Spleen (tissue), 11 donors: ENCODE data around the gene SLC46A2. TPM values are rescaled to one million over a fixed set of nuclear protein-coding genes. Genes with fewer than 3 reads are reported as not detected.

ENCODE experiments used
- DNase-seq: peaks from one replicate; pipeline ENCODE4 v3.0.0-alpha.2; 2020
- H3K27ac ChIP-seq, 8 donors: fragments of 200-600 bp; sonication (generic) in 7 of 8; 1 replicate in 4 of 8; 2 replicates in 4 of 8; pipeline versions ENCODE4 v1.5.0 to v1.8.0; 2016 to 2021; ENCODE audit warnings: inconsistent platforms in 4 of 8, mild to moderate bottlenecking in 4 of 8, moderate library complexity in 1 of 8
- H3K27me3 ChIP-seq, 7 donors: fragments of 200-600 bp; sonication (generic) in 6 of 7; replicated peaks in 1 of 7; 1 replicate in 4 of 7; 2 replicates in 3 of 7; pipeline versions ENCODE4 v1.5.0 to v1.8.0; 2016 to 2021; ENCODE audit warnings: inconsistent platforms in 3 of 7, mild to moderate bottlenecking in 1 of 7
- H3K36me3 ChIP-seq, 6 donors: fragments of 200-600 bp; sonication (generic) in 5 of 6; 1 replicate in 4 of 6; 2 replicates in 2 of 6; pipeline versions ENCODE4 v1.5.0 to v1.8.0; 2016 to 2021; ENCODE audit warnings: inconsistent platforms in 2 of 6
- H3K4me1 ChIP-seq, 6 donors: fragments of 200-600 bp; sonication (generic) in 5 of 6; 1 replicate in 3 of 6; 2 replicates in 3 of 6; pipeline versions ENCODE4 v1.5.0 to v1.8.0; 2016 to 2021; ENCODE audit warnings: inconsistent platforms in 3 of 6
- H3K4me3 ChIP-seq, 8 donors: fragments of 200-600 bp; sonication (generic) in 7 of 8; 1 replicate in 4 of 8; 2 replicates in 4 of 8; pipeline versions ENCODE4 v1.5.0 to v1.8.0; 2016 to 2021; ENCODE audit warnings: inconsistent platforms in 4 of 8, mild to moderate bottlenecking in 4 of 8, moderate library complexity in 2 of 8
- H3K9me3 ChIP-seq, 8 donors: fragments of 200-600 bp; sonication (generic) in 7 of 8; 1 replicate in 4 of 8; 2 replicates in 4 of 8; pipeline versions ENCODE4 v1.5.0 to v1.8.0; 2016 to 2021; ENCODE audit warnings: inconsistent platforms in 4 of 8
- CTCF ChIP-seq, 11 experiments: fragments of 200-600 bp in 7 of 11; fragments of 450-650 bp in 4 of 11; sonication (generic) in 4 of 11; IDR thresholded peaks in 8 of 11; conservative IDR thresholded peaks in 3 of 11; 1 replicate in 7 of 11; 2 replicates in 4 of 11; pipeline versions ENCODE4 v1.4.0 to v1.8.0; 2016 to 2021; ENCODE audit warnings: antibody characterized with exemption in 11 of 11, inconsistent platforms in 4 of 11, mild to moderate bottlenecking in 1 of 11
- POLR2A ChIP-seq, 3 donors: fragments of 450-650 bp; IDR thresholded peaks; one replicate each; pipeline ENCODE4 v1.5.1; 2017; ENCODE audit warnings: antibody characterized with exemption in 3 of 3, mild to moderate bottlenecking in 1 of 3
- POLR2AphosphoS5 ChIP-seq, 3 donors: sonication (generic); formaldehyde crosslinking; IDR thresholded peaks; one replicate each; pipeline ENCODE4 v1.5.1; 2017; ENCODE audit warnings: antibody characterized with exemption in 3 of 3
- WGBS, 5 donors: extraction: QIAGEN DNeasy Blood & Tissue Kit in 3 of 5; methylation state at CpG; one replicate each; pipeline versions ENCODE4 v1.1.5 to v1.1.7; 2013 to 2018; 5-methylcytosine and 5-hydroxymethylcytosine counted together
- intact Hi-C: fragments of 100-400 bp; cut with DNase I; formaldehyde crosslinking; loops from one replicate; pipeline ENCODE4 v1.15.0; 2023; ENCODE audit warnings: low total_unique reads
- polyA plus RNA-seq, 3 donors: library from polyadenylated mRNA; stranded (reverse); fragments of 200-250 nt; gene quantifications; one replicate each; pipeline ENCODE4 v1.2.1, GENCODE V29; 2013
- total RNA-seq, 7 donors: library from RNA; depleted of rRNA in 3 of 7; stranded (reverse); fragments of >200 nt in 3 of 7; fragmentation: NEBNext Ultra II Directional in 4 of 7; extraction: Animal tissue kit (Norgen Biotek cat#: 25700) in 4 of 7; gene quantifications; one replicate each; pipeline versions ENCODE4 v1.1.0 to v1.2.1, GENCODE V29; 2016 to 2021
- donor health status: healthy with polysubstance abuse.
- donor health status: DM: no; HTN: no; CAD: no; lungs with moderate emphysema.
- donor health status: DM: no; HTN: no; CAD: no.
- donor health status: Bipolar disorder and iron deficiency.
- donor health status: healthy.
- donor health status: DM: no; HTN: no; CAD: no.
- donor health status: DM: yes; HTN: yes; CAD: no.

SLC46A2 gene
- total and polyA plus RNA-seq, 10 donors = 0.20 to 5.8 (median 0.94) TPM

GRCh38 chr9:112884101-112884500, 6.6 kb downstream of the SLC46A2 start:
- 28 to 56% (median 41%) methylated on average over 5 to 6 of the region's 6 CpGs for WGBS, 5 donors
- Histone ChIP-seq H3K4me1 (no peaks in the 10 kb centered on the region), H3K9me3 (no peaks in the 10 kb centered on the region), H3K27ac (no peak overlapping the region), H3K4me3 (no peak overlapping the region), H3K36me3 (peaks cover 0 to 19% (median 0%) of the 10 kb centered on the region in 6 donors), H3K27me3 (peaks cover 0 to 4% (median 0%) of the 10 kb centered on the region in 7 donors)
- TF ChIP-seq CTCF (IDR thresholded peaks at IDR 0.05 in 8 of 11, conservative IDR thresholded peaks at IDR 0.05 in 3 of 11) (no peak), POLR2A (IDR thresholded peaks at IDR 0.05) (no peak), POLR2AphosphoS5 (IDR thresholded peaks at IDR 0.05) (no peak)
- intact Hi-C loops = no loop called here
- DNase-seq = no peak

GRCh38 chr9:112881331-112881730, 9.3 kb downstream of the SLC46A2 start:
- 94 to 98% (median 96%) methylated on average over 2 to 7 of the region's 7 CpGs for WGBS, 5 donors
- H3K27ac ChIP-seq = no peak overlapping the region
- TF ChIP-seq POLR2AphosphoS5 (IDR thresholded peaks at IDR 0.05) = no peak
- TF ChIP-seq CTCF (IDR thresholded peaks at IDR 0.05 in 8 of 11, conservative IDR thresholded peaks at IDR 0.05 in 3 of 11) = no peak
- TF ChIP-seq POLR2A (IDR thresholded peaks at IDR 0.05) = no peak
- no peak for DNase-seq
- no peaks in the 10 kb centered on the region for H3K4me1 ChIP-seq
- H3K36me3 ChIP-seq = peaks cover 0 to 40% (median 0%) of the 10 kb centered on the region in 6 donors
- no peaks in the 10 kb centered on the region for H3K9me3 ChIP-seq
- no peak overlapping the region for H3K4me3 ChIP-seq
- intact Hi-C loops = no loop called here
- H3K27me3 ChIP-seq = no peaks in the 10 kb centered on the region

GRCh38 chr9:112880650-112881049, 10.0 kb downstream of the SLC46A2 start:
- intact Hi-C loops = no loop called here
- no peaks in the 10 kb centered on the region for H3K4me1 ChIP-seq
- H3K27ac ChIP-seq = no peak overlapping the region
- no peak for TF ChIP-seq POLR2AphosphoS5 (IDR thresholded peaks at IDR 0.05)
- no peak for TF ChIP-seq POLR2A (IDR thresholded peaks at IDR 0.05)
- TF ChIP-seq CTCF (IDR thresholded peaks at IDR 0.05 in 8 of 11, conservative IDR thresholded peaks at IDR 0.05 in 3 of 11) = no peak
- peaks cover 0 to 47% (median 3%) of the 10 kb centered on the region in 6 donors for H3K36me3 ChIP-seq
- H3K4me3 ChIP-seq = no peak overlapping the region
- no peaks in the 10 kb centered on the region for H3K27me3 ChIP-seq
- WGBS, 5 donors = 93 to 100% (median 97%) methylated on average over 1 of the region's 1 CpG
- H3K9me3 ChIP-seq = no peaks in the 10 kb centered on the region
- DNase-seq = no peak

- Histone ChIP-seq H3K4me1 (no peaks in the 10 kb centered on the region), H3K36me3 (peaks cover 0 to 54% (median 4%) of the 10 kb centered on the region in 6 donors), H3K27ac (no peak overlapping the region), H3K27me3 (no peaks in the 10 kb centered on the region), H3K9me3 (no peaks in the 10 kb centered on the region), H3K4me3 (no peak overlapping the region)
- DNase-seq = no peak
- TF ChIP-seq POLR2A (IDR thresholded peaks at IDR 0.05) (no peak), CTCF (IDR thresholded peaks at IDR 0.05 in 8 of 11, conservative IDR thresholded peaks at IDR 0.05 in 3 of 11) (no peak), POLR2AphosphoS5 (IDR thresholded peaks at IDR 0.05) (no peak)
- intact Hi-C loops = no loop called here
- 90 to 94% (median 91%) methylated on average over 2 of the region's 2 CpGs for WGBS, 5 donors
Observed at GRCh38 chr9:112878752-112879151, 11.9 kb downstream of the SLC46A2 start.
